GM19463 (cell line): ENCODE results near the gene CST3.

Experiments
- ATAC-seq: cut with Tn5 transposase; IDR thresholded peaks from one replicate; pipeline ENCODE4 v1.9.1; 2021; ENCODE audit warnings: mild to moderate bottlenecking, moderate library complexity; ENCODE audit not compliant: unreplicated experiment

The CST3 gene

DNA sequence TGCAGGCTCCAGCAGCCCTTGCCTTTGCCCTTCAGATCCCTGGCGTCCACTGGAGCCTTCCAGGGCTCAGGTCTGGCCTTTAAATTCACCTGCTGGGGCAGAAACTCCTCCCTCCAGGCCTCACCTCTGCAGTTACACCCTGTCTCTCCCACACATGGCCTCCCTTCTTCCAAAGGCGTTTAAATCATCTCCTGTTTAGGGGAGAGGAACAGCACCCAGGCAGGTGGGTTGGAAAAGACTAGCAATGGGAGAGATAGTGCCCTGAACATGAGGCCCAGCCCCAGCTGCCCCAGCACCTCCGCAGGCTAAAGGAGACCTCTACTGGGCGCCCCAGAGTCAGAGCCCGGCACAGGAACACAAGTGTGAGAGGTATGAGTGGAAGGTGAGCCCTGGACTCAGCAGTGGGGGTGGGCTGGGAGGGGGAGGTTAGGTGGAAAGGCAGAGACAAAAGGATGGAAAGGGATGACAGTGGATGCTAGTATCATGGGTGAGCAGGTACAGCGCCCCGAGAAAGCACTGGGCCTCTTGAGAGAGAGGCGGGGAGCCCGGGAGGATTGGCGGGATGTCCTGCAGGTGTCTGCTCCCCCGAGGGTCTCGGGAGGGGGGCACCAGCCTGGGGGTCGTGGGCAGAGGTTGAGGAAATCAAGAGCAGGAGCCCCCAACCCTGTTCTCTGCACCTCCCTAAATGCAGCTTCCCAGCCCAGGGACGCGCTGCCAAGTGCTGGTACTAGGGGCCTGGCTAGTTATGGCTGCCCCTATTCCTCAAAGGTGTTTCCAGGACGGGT lies 31.7 kb downstream of the CST3 start, which contains the start of gene CST9:
CST9 (minus strand) TSS at position 51 of the 785 bp plus-strand sequence. CDS start 53 bp downstream, outside the sequence.
- no peak for ATAC-seq

DNA sequence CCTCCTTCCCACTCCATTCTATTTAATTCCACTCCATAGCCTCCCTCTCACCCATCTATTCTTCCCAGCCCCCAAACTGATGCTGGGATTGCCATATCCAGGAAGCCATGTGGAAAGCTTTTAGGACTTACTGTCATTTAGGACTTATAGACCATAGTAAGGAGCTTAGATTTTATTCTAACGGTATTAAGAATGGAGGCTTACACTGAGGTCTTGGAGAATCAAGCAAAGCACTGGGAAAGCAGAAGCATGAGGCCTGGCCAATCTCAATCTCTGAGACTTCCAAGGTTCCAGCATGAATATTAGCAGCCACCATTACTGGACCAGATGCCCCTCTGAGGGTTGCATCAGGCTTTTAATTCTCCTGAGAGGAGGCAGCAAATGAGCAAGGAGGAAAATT lies 33.4 kb downstream of the CST3 start:
- ATAC-seq, result no peak

DNA sequence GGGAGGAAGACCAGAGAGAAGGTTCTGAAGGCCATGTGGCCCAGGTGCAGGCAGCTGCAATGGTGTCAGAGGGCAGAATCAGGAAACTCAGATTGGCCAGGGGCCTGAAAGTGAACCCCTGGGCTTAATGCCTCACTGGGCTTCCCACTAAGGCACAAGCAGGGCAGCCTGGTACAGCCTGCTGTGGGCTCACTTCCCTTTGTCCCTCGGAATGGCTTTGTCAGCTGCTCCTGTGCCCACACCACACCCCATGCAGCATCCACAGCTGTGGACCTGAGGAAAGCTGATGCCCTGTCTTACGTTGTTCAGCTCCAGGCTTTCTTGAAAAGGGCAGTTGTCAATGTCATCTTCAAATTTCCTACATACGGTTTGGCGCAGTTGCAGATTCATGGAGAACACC lies 34.4 kb downstream of the CST3 start:
- ATAC-seq, result no peak

DNA sequence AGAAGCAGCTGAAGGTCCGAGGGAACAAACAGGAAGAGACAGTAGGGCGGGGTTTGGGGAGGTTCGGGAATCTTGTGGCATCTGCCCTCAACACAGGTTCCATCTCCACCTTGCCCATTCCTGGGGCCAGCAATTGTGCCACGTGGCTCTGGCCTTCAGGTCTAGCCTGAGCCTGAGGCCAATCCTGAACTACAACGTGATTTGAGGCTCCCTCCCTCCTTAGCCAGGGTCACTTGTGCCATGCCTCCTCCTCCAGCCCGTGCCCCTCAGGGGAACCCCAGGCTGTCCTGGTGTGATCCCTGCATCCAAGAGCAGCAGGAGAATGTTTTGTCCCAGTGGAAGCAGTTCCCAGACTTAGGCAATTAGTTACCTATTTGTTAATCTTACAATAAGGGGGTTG lies 35.1 kb downstream of the CST3 start:
- ATAC-seq, result no peak

DNA sequence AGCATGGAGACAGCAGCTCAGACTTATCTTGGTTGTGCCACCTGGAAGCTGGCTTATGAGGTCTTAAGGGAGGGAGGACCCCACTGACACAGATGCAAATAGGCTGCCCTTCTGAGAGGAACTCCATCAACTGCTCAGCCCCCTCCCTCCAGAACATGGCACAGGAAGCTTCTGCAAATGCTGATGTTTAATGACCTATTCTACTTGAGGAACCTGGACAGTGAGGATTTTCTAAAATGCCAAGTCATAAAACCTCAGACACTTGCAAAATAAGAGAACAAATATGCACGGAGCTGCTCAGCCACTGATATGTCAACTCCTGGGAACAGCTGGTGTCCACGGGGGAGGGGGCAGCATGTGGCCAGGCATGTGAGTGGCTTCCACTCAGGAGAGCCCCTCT lies 35.5 kb downstream of the CST3 start:
- ATAC-seq, result no peak

DNA sequence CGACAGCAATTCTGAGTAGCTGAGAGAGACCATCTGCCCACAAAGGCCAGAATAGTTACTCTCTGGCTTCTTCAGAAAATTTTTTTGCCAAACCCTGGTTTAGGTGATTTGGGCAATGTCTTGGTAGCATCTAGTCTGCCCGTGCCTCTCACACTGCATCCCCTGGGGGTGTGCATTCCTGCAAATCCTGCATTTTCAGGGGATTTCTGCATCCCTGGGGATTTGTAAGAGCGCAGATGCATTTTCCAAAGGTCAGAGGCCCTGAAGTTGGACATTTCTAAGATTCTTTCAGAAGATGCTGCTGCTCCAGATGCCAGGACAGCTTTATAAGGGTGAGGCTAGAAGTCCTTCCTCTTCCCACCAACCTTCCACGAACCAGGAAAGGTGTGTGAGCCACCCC lies 36.0 kb downstream of the CST3 start:
- ATAC-seq, result no peak

DNA sequence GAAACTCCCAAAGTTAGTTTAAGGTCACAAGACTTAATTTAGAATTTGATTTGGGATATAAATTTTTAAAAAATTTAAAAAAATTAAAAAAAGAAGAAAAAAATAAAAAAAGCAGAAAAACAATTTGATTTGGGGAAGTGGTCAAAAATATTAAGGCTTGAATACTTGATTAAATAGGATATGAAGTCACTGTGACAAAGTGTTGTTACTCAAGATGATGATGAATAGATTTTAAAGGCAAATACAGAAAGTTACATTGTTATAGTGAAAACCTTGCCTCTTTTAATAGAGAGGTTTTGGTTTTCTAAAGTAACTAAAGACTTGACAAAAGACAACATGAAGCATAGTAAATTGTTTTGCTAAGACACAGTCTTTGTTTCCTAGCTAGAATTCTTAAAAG lies 39.3 kb downstream of the CST3 start:
- no peak for ATAC-seq

DNA sequence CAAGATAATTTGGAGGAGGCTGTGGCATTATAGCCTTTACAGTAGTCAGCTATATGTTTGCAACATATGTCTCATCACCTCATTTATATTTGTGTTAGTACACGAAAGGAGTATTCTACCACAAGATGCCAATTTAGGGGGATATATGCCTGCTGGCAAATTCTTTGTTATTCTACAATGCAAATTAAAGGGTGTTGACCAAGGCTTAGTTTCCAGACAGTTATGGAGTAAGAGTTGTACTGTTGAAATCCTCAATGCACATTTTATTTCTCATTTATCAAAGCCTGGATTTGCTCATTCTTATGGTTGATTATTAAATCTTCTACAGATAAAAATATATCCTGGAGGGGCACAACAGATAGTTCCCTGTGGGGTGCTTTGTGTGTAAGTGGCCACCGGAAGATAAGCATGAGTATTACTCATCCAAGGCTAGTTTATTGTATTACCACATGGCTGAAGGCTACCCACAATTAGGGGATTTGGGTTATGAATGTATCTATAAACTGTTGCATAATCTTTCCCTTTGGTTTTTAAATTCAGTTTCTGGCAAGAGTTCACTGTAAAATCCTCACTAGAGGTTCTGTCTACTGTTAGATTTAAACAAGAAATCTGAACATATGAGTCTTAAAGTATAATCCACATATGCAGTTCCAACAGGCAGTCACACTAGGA lies 41.0 kb downstream of the CST3 start:
- no peak for ATAC-seq

DNA sequence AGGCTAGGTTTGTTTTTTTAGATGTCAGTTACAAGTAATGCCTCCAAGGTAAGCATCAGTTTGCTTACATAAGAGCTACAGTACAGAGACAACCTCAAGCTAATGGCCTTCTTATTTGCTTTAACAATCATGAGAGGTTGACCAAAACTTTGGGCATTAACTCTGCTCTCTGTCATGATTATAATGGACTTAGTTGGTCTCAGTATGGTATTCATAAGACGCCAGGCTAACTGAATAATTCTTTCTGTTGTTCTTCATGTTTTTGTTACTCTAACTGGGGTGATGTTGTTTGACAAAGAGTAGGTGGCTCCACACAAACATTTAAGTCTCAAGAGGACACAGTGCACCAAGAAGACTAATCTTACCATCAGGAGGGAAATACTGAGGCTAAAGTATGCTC lies 41.8 kb downstream of the CST3 start:
- ATAC-seq, result no peak

DNA sequence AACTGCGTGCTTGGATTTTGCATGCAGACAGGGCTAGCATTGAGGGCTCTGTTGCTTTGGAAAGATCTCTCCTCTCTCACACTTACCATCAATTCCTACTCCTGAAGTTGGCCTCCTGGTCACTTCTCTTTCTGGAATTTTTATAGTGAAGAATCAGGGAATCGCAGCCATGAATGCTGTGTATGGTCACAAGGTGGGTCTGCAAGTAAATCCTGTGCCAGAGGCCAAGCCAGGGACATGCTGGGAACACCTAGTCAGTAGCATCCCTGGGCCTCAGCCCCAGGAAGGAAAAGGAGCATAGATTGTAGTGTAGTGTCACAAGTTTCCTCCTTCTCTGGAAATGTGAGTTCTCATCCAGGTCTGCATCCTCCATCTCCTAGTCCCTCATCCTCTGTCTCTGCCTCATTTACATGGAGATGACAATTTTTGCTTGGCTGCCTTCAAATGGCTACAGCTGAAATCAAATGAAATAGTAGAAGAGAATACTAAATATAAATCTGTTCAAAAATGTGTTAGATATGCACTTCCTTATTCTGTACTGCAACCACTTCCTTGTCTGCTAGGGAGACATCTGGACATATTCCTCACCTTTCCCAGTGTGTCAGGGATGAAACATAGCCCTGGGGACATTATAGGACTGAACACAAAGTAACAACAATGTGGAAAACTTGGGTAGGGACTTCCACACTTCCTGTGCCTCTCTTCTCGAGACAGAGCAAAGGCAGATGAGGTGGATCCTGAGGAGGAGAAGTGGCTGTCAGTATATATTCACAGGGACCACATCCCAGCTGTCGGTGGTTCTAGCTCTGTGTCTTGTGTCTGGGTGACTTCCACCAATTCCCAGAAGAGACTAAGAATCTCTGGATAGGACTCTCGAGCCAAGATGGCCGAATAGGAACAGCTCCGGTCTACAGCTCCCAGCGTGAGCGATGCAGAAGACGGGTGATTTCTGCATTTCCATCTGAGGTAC lies 49.0 kb downstream of the CST3 start:
- ATAC-seq, result no peak

DNA sequence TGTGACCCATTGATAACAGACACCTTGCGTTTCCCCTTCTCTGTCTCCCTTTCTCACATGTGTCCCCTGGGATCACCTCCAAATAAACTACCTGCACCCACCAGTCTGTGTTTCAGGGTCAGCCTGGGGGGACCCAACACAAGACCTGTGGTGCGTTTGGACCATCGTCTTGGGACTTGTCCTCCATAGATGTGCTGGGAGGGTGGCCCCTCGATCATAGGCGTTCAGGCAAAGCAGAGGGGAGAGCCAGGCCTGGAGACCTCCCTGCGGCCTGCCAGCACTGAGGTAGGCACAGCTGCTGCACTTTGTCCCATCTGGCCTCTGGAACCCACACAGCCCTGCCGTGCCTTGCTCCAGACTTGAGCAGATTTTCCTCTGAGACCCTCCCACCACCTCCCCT lies 50.1 kb downstream of the CST3 start:
- ATAC-seq, result no peak

DNA sequence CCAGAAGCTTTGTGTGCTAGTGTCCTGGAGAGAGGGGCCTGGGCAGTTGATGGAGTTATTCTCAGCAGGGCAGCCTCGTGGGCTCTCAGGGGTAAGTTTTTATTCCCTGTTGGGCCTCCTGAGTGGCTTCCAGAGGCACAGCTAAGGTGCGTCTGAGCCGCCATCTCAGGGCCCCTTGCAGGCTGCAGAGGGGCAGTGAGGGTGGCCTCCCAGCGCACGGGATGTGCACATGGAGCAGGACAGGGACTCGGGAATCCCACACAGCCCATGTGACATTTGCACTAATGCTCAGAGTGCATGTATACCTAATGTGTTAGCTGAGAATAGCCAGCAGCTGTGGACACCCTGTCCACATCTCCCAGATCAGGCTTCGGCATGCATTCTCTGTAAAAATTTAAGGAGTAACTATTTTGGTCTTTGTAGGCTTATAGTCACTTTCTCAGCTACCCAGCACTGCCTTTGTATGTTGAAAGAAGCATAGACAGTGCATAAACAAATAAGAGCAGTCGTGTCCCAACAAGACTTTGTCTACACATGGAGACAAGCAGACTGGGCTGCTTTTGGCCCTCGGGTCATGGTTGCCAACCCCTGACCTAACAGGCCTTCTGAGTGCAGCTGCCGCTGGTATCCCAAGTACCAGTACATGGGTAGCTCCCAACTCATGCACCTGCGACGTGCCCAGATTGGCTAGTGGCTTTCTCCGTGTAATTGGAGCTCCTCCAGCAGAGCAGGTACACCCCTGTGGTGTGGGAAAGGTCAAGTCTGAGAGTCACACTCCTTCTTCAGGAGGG lies 50.8 kb downstream of the CST3 start:
- ATAC-seq, result no peak

DNA sequence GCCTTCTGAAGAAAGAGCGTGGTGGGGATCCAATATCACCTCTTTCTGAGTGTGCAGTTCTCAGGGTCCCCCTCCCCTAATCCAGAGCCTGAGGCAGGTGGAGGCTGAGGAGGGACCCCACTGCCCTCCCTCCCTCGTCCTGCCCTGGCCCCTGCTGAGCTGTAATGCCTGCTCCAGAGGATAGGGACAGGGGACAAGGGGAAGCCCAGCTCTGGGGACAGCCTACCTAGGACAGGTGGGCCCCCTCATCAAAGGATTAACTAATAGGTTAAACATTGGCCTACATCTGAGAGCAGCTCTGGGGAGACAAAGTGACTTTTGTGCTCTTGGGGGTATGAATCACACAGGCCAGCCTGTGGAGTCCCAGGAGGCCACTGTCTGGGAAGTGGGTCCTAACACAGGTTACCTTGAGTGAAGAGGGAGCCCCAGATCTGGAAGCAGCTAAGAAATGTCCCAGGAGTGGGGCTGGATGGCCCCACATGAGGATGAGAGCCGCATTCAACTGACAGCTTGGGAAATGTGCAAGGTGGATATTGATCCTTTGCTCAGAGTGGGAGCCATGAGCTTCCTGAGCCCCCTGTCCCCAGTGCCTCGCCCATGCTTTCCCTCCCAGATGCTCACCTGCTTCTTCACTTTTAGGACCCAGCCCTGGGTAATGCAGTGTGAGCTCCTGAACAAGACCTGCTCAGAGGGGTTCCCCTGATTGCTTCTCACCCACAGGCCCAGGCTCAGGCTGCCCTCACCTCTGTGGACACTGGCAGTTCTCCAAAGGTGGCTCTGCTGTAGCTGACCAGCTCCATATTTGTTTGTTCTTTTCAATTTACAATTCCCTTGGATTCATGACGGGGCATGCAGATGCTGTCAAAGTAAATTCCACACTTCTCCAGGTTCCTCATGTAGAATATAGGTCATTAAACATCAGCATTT lies 51.7 kb downstream of the CST3 start:
- no peak for ATAC-seq

DNA sequence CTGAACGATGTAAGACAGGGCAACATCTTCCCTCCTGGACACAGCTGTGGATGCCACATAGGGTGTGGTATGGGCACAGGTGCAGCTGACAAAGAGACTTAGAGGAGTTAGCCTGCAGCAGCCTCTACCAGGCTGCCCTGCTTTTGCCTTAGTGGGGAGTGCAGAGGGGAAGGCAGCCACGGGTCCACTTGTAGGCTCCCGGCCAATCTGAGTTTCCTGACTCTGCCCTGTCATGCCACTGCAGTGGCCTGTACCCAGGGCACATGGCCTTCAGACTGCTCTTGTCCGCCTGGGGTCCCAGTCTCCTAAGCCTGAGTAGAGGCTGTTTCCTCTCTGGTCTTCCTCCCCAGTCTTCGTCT lies 52.3 kb downstream of the CST3 start:
- ATAC-seq, result no peak

DNA sequence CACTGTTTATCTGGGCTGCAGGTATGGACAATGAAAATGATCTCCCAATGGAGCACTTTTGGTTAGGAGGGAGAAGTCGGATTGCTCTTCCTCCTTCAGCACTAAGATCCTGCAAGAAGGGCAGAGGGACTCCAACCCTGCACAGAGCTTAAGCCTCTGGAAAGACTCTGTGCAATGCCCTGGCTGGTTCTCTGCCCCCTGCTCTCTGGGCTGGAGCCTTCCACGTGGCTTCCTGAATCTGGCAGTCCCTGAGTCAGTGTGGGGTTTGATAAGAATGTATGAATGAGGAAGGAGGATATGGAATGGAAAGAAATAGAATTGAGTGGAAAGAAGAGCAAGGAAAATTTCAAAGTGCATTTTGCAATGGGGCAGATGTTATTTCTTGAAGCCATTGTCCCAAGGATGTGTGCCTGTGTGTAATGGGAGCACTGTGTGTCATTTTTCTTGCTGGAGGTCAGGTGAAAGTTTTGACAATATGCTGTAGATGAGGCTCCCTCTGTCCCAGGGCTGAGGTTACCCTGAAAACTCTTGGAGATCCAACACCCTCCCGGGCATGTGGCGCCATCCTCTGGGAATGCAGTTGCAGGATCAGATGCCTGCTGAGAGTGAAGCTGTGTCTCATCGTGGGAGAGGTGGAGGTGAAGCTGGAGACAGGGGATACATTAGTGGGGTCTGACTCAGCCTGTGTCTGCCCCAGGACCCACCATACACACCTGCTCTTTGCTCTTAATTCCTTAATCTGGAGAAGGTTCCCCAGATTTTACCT lies 53.1 kb downstream of the CST3 start:
- no peak for ATAC-seq
